HG03565 (cell line): ENCODE data around the gene CEMIP2.

Experiments
- ATAC-seq: cut with Tn5 transposase; IDR thresholded peaks from one replicate; pipeline ENCODE4 v1.9.1; 2021; ENCODE audit warnings: mild to moderate bottlenecking, moderate library complexity; ENCODE audit not compliant: unreplicated experiment

The CEMIP2 gene

DNA sequence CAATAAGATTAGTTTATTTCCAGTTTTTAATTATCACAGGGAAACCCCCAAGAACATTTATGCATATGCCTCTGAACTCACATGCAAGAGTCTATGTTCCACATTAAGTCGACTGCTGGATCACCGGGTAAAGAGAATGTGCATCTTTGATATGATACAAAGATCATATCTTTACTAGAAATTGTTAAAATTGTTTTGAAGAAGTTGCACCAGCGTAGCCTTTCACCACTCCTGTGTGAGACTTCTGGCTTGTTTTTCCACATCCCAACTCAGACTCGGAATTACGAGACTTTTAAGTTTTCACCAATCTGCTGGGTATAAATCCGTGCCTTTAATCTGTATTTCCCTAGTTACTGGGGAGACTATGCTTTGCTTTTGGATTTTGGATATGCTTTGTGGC lies 113.2 kb downstream of the CEMIP2 start:
- no peak for ATAC-seq

DNA sequence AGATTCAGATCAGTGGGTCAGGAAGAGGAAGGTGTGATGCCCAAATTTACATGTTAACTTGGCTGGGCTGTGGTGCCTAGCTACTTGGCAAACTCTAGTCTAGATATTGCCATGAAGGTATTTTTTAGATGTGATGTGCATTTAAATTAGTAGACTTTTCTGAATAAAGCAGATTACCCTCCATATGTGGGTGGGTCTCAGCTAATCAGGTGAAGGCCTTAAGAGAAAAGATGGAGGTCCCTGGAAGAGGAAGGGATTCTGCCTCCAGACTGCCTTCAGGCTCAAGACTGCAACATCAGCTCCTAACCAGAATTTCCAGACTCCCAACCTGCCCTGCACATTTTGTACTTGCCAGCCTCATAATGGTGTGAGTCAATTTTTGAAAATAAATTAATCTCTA lies 115.8 kb downstream of the CEMIP2 start:
- no peak for ATAC-seq

DNA sequence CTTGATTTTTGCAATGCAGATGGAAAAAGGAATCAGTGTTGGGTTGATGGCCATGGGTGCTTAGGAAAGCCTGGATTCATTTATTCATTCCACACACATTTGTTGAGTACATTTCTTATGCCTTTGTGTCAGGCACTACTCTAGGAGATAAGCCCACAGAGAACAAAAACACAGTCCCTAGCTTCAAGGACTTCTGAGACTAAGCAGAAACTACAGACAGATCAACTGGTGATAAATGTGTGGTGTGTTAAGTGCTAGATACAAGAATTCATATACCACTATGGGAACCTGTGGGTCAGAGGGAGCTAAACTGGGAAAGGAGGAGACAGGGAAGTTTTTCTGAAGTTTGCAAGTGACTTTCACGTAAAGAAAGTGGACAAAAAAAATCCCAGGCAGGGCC lies 119.9 kb downstream of the CEMIP2 start:
- ATAC-seq: no peak

DNA sequence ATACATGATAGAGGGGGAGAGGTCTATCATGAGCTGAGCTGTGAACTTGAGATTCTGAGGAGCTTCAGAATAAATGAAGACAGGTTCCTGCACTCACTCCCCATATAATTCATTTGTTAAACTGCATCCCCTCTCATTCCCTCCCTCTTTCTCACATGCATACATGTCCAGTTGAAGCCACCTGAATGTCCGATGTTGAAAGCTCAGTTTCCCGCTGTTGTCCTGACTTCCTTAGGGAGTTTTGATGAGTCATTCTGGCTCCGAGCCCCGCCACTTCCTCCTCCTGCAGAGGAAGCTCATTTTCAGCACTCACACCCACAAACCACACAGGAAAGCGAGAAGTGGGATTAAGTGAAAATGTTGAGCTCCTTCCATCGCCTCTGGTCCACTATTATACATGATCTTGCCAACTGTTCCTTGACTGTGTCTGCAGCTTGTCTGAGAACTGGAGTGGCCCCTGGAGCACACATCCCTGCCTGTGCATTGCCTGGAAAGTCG lies 121.2 kb downstream of the CEMIP2 start:
- ATAC-seq: no peak

DNA sequence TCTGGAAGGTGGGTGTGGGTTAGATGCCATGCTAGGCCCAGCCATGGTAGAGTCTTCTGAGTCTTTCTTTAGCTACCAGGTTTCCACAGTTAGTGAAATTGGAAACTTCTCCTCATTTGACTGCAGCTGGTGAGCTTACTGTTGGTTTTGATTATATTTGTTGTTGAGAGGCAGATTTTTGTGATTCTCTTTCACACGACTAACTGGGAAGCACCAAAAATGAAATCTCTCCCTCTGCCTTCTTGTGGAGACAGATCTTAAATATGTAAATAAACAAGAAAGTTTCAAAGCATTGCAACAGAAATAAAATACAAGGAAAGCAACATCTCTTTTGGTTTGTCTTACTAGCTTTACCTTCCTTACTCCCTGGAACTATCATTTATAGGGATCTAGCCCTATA lies 122.2 kb downstream of the CEMIP2 start:
- ATAC-seq: no peak

DNA sequence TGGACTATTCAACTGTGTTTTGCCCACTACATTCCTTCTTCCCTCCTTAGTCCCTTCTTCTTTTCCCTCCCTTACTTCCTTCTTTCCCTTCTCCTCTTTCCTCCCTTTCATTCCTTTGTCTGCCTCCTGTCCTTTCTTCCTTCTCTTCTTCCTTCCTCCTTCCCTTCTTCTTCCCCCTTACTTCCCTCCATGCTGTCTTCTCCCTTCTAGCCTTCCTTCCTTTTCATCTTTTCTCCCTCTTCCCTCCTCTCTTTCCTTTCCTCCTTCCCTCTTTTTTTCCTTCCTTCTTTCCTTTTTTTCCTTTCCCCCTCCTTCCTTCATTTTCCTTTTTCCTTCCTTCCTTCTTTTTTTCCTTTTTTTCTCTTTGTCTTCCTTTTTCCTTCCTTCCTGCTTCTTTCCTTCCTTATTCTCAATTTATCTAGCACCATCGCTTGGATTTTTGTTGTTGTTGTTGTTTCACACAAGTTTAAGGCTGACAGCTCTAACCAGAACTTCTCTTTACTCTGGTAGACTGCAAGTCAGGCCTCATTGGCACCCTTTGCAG lies 123.4 kb downstream of the CEMIP2 start:
- no peak for ATAC-seq

DNA sequence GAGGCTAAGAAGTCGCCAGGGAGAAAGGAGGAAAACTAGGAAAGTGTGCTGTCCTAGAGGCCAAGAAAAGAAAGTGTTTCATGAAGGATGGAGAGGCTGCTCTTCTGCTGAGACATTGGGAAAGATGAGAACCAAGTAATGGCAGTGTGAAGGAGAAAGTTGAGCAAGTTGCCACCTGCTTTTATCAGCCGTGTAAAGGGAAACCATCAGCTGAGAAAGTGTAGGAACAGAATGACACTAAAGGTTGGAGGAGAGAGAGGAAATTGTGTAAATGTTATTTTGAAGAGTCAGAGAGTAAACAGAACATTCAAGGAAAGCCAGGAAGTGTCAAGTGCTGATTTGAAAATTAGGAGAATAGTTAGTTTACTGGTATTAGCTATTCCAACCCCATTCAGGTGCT lies 125.0 kb downstream of the CEMIP2 start:
- no peak for ATAC-seq

DNA sequence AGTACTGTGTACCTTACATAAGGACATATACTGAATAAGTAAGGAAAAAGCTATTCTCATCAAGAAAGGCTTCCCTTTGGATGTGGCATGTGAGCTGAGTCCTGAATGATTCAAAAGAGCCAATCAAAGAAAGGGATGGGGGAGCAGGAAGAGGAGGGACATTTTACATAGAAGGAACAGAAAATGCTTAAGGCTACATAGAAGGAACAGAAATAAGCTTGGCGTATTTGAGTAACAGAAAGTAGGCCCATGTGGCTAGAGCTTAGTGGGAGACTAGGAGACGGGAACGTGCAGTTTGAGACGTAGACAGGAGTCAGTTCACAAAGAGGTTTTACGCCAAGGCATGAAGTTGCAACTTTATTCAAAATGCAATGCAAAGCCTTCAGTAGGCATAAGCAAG lies 126.3 kb downstream of the CEMIP2 start:
- ATAC-seq: no peak

DNA sequence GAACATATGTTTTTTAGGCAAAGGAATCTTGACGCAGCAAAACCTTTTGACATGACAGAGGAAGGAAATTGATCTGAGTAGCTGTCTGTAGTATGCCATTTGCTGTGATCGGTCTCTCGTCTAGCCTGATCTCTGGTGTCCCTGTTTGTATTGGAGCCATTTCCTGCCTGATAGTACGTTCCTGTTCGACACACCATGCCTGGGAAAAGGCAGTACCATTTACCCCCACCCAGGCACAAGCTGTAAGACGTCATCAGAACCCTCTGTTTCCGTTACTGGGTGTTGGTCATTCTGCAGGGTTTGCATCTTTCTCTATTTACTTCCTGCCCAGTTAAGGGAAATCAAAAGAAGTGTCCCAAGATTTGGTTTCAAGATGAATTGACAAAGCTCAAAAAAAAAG lies 129.7 kb downstream of the CEMIP2 start:
- no peak for ATAC-seq

DNA sequence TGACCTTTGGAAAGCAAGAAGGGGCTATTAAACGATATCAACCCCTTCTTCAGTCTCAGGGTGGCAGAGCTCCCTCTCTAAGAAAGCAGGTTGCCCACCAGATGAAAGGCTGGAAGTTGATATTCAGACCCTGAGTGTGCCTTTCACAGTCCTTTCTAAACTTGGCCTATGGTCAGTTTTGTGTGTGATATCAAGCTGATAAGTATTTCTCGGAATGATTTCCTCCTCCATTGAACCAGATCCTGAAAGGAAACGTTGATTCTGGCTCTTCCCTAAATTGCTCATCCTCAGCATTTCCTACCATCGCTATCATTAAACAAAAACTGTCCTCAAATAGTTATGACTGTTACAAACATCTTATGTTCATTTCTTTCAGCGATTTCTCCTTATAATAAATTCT lies 130.4 kb downstream of the CEMIP2 start:
- no peak for ATAC-seq

DNA sequence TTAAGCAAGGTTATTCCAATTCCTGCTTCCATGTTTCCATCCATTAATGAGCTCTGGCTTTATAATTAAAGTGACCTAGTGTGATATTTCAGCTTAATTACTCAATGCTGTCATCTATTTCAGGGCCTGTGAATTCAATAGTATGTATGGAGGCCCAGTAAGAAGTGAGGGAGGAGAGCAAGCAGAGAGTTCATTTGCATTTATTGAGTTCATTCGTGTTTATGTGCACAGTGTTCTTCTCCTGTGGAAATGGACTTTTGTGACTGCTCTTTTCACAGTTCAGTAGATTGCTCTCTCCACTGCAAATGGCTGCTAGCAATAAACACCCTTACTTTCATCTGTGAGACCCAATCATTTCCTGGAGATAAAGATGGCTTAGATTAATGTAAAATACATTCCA lies 130.9 kb downstream of the CEMIP2 start:
- ATAC-seq: no peak

DNA sequence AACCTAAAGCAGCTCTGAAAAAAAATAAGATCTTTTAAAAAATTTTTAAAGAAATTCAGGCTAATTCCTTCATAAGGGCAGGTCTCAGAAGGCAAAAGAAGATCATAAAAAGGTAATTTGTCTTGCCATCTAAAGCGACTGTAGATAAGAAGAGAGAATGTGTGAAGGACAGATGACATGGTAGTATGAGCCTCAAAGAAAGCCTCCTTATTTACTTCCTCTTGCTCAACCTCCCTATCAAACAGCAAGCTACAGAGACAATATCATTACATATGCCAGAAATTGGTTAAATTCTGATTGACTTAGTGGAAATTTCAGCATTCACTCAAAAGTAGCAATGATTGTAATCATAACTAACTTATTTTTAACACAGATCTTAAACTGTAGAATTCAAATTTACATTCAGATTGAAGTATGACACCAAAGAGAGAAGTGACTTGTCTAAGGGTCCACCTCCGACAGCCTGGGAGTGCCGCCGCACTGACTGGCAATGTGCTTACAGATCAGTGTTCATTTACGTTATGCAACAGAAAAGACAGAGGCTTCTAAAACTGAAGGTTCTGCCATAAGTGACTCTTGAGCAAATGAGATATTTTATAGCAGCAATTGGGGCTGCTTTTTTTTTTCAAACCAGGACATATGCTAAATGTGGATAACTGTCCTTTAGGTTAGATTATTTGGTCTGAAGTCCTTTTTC lies 132.0 kb downstream of the CEMIP2 start:
- ATAC-seq: no peak

DNA sequence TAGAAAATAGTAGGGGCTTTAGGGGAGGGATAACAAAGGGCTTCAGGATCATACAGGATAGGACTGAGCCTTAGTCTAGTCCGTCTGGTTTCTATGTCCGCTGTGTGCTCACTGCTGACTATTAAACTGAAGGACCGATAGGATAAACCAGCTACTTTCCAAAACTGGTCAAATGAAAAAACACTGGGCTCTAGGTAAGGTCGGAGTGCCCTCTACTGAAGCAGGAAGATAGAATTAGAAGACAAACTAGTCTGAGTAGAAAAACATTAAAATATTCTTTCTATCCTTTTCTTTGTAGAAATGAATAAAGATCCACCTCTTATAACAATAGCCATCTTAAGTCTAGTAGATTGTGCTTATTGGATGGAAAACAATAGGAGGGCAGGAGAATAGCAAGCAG lies 133.6 kb downstream of the CEMIP2 start:
- no peak for ATAC-seq
